WTC11 (cell line): Measurements from ENCODE around the gene P3H4. TPM values are rescaled to one million over a fixed set of nuclear protein-coding genes. Genes with fewer than 3 reads are reported as not detected.

Source experiments
- ARID4B ChIP-seq: sonication (generic); formaldehyde crosslinking; IDR thresholded peaks from 2 replicates; pipeline ENCODE4 v1.8.0; 2023; ENCODE audit warnings: missing genetic modification reagents, mild to moderate bottlenecking, borderline replicate concordance
- ATF1 ChIP-seq: sonication (generic); formaldehyde crosslinking; IDR thresholded peaks from 2 replicates; pipeline ENCODE4 v1.8.1; 2023; ENCODE audit warnings: mild to moderate bottlenecking, moderate library complexity, missing genetic modification reagents
- CBFB ChIP-seq: sonication (generic); formaldehyde crosslinking; IDR thresholded peaks from 2 replicates; pipeline ENCODE4 v1.8.1; 2022; ENCODE audit warnings: mild to moderate bottlenecking, low read depth, missing genetic modification reagents
- CREB1 ChIP-seq: sonication (generic); formaldehyde crosslinking; IDR thresholded peaks from 2 replicates; pipeline ENCODE4 v1.8.0; 2023; ENCODE audit warnings: mild to moderate bottlenecking, missing genetic modification reagents
- ERG ChIP-seq: fragments of 250-450 bp; sonication (Bioruptor Pico); IDR thresholded peaks from 2 replicates; pipeline ENCODE4 v1.8.0; 2021; ENCODE audit warnings: mild to moderate bottlenecking
- ETV6 ChIP-seq: sonication (generic); formaldehyde crosslinking; IDR thresholded peaks from 2 replicates; pipeline ENCODE4 v1.8.1; 2022; ENCODE audit warnings: mild to moderate bottlenecking, missing genetic modification reagents
- FOXK1 ChIP-seq: sonication (generic); formaldehyde crosslinking; IDR thresholded peaks from 2 replicates; pipeline ENCODE4 v1.8.0; 2022; ENCODE audit warnings: mild to moderate bottlenecking, moderate library complexity, missing genetic modification reagents
- GABPB1 ChIP-seq: sonication (generic); formaldehyde crosslinking; IDR thresholded peaks from 2 replicates; pipeline ENCODE4 v1.8.1; 2023; ENCODE audit warnings: mild to moderate bottlenecking, missing genetic modification reagents
- GRHL2 ChIP-seq: fragments of 250-450 bp; sonication (Bioruptor Pico); IDR thresholded peaks from 2 replicates; pipeline ENCODE4 v1.8.0; 2022; ENCODE audit warnings: mild to moderate bottlenecking, moderate library complexity; ENCODE audit not compliant: insufficient replicate concordance, severe bottlenecking
- HMGA2 ChIP-seq: fragments of 250-450 bp; sonication (Bioruptor Pico); IDR thresholded peaks from 2 replicates; pipeline ENCODE4 v1.4.0; 2021; ENCODE audit warnings: mild to moderate bottlenecking, moderate library complexity
- IRF1 ChIP-seq: sonication (generic); formaldehyde crosslinking; IDR thresholded peaks from 2 replicates; pipeline ENCODE4 v1.8.0; 2023; ENCODE audit warnings: missing genetic modification reagents
- JUN ChIP-seq: sonication (generic); formaldehyde crosslinking; IDR thresholded peaks from 2 replicates; pipeline ENCODE4 v1.8.0; 2023; ENCODE audit warnings: mild to moderate bottlenecking, missing genetic modification reagents
- KAT7 ChIP-seq: sonication (generic); formaldehyde crosslinking; IDR thresholded peaks from 2 replicates; pipeline ENCODE4 v1.8.1; 2023; ENCODE audit warnings: missing genetic modification reagents, mild to moderate bottlenecking, borderline replicate concordance
- NFATC4 ChIP-seq: fragments of 250-450 bp; sonication (Bioruptor Pico); IDR thresholded peaks from 2 replicates; pipeline ENCODE4 v1.9.0; 2021; ENCODE audit warnings: mild to moderate bottlenecking
- PREB ChIP-seq: sonication (generic); formaldehyde crosslinking; IDR thresholded peaks from 2 replicates; pipeline ENCODE4 v1.8.1; 2022; ENCODE audit warnings: mild to moderate bottlenecking, missing genetic modification reagents, moderate library complexity, borderline replicate concordance
- PRRX2 ChIP-seq: fragments of 250-450 bp; sonication (Bioruptor Pico); IDR thresholded peaks from 2 replicates; pipeline ENCODE4 v1.8.0; 2021; ENCODE audit warnings: mild to moderate bottlenecking
- RELA ChIP-seq: sonication (generic); formaldehyde crosslinking; IDR thresholded peaks from 2 replicates; pipeline ENCODE4 v1.8.1; 2022; ENCODE audit warnings: missing genetic modification reagents, mild to moderate bottlenecking, borderline replicate concordance
- RORB ChIP-seq: fragments of 250-450 bp; sonication (Bioruptor Pico); IDR thresholded peaks from 2 replicates; pipeline ENCODE4 v1.9.0; 2021; ENCODE audit warnings: mild to moderate bottlenecking
- TEAD4 ChIP-seq: sonication (generic); formaldehyde crosslinking; IDR thresholded peaks from 2 replicates; pipeline ENCODE4 v1.8.0; 2022; ENCODE audit warnings: mild to moderate bottlenecking, missing genetic modification reagents
- ZNF138 ChIP-seq: sonication (generic); formaldehyde crosslinking; conservative IDR thresholded peaks from 2 replicates; pipeline ENCODE4 v1.8.1; 2022; ENCODE audit warnings: mild to moderate bottlenecking, moderate library complexity, missing genetic modification reagents
- ZNF219 ChIP-seq: sonication (generic); formaldehyde crosslinking; IDR thresholded peaks from 2 replicates; pipeline ENCODE4 v1.8.0; 2023; ENCODE audit warnings: missing genetic modification reagents, mild to moderate bottlenecking, borderline replicate concordance
- ZNF232 ChIP-seq: sonication (generic); formaldehyde crosslinking; IDR thresholded peaks from 2 replicates; pipeline ENCODE4 v1.8.0; 2022; ENCODE audit warnings: mild to moderate bottlenecking, missing genetic modification reagents
- ZNF317 ChIP-seq: sonication (generic); formaldehyde crosslinking; IDR thresholded peaks from 2 replicates; pipeline ENCODE4 v1.8.1; 2023; ENCODE audit warnings: low read depth, mild to moderate bottlenecking, moderate library complexity, missing genetic modification reagents, borderline replicate concordance
- ZNF396 ChIP-seq: fragments of 250-450 bp; sonication (Bioruptor Pico); IDR thresholded peaks from 2 replicates; pipeline ENCODE4 v1.8.0; 2021; ENCODE audit warnings: mild to moderate bottlenecking, moderate library complexity, borderline replicate concordance
- total RNA-seq: library from RNA; stranded (reverse); gene quantifications from 3 replicates; pipeline ENCODE4 v1.2.3, GENCODE V29; 2021
- TF ChIP-seq, protein P1 (sequence below): sonication (generic); formaldehyde crosslinking; IDR thresholded peaks from 2 replicates; pipeline ENCODE4 v1.8.1; 2022; ENCODE audit warnings: low read depth, missing genetic modification reagents, borderline replicate concordance
- TF ChIP-seq, protein P2 (sequence below): fragments of 250-450 bp; sonication (Bioruptor Pico); IDR thresholded peaks from 2 replicates; pipeline ENCODE4 v1.9.0; 2021; ENCODE audit warnings: mild to moderate bottlenecking, borderline replicate concordance

Gene P3H4
- total RNA-seq, 1 experiment from 2014 or later: 32.1 TPM

- TF ChIP-seq CBFB (CRISPR knock-in tag) (0 out of 2 replicates have a peak, but pooled peaks have one; percentile 65), FOXK1 (CRISPR knock-in tag) (no peak; the same call in 1 of the 2 replicates), HMGA2 (CRISPR knock-in tag) (no peak), NFATC4 (CRISPR knock-in tag) (no peak), PRRX2 (no peak), ATF1 (CRISPR knock-in tag) (no peak), ZNF232 (CRISPR knock-in tag) (peak; percentile 38; the same call in 1 of the 2 replicates), CREB1 (no peak), ZNF219 (CRISPR knock-in tag) (no peak), TEAD4 (CRISPR knock-in tag) (no peak), JUN (CRISPR knock-in tag) (no peak), PREB (CRISPR knock-in tag) (no peak), ZNF396 (CRISPR knock-in tag) (no peak), ZNF317 (no peak), ETV6 (CRISPR knock-in tag) (no peak), KAT7 (CRISPR knock-in tag) (no peak), ZNF138 (CRISPR knock-in tag) (no peak), RELA (CRISPR knock-in tag) (no peak), ERG (CRISPR knock-in tag) (no peak), IRF1 (CRISPR knock-in tag) (no peak), GABPB1 (CRISPR knock-in tag) (peak; percentile 43), RORB (no peak), ARID4B (no peak), GRHL2 (CRISPR knock-in tag) (no peak)
- TF ChIP-seq, protein P1, sequence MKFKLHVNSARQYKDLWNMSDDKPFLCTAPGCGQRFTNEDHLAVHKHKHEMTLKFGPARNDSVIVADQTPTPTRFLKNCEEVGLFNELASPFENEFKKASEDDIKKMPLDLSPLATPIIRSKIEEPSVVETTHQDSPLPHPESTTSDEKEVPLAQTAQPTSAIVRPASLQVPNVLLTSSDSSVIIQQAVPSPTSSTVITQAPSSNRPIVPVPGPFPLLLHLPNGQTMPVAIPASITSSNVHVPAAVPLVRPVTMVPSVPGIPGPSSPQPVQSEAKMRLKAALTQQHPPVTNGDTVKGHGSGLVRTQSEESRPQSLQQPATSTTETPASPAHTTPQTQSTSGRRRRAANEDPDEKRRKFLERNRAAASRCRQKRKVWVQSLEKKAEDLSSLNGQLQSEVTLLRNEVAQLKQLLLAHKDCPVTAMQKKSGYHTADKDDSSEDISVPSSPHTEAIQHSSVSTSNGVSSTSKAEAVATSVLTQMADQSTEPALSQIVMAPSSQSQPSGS (CRISPR knock-in tag): no peak
- TF ChIP-seq, protein P2, sequence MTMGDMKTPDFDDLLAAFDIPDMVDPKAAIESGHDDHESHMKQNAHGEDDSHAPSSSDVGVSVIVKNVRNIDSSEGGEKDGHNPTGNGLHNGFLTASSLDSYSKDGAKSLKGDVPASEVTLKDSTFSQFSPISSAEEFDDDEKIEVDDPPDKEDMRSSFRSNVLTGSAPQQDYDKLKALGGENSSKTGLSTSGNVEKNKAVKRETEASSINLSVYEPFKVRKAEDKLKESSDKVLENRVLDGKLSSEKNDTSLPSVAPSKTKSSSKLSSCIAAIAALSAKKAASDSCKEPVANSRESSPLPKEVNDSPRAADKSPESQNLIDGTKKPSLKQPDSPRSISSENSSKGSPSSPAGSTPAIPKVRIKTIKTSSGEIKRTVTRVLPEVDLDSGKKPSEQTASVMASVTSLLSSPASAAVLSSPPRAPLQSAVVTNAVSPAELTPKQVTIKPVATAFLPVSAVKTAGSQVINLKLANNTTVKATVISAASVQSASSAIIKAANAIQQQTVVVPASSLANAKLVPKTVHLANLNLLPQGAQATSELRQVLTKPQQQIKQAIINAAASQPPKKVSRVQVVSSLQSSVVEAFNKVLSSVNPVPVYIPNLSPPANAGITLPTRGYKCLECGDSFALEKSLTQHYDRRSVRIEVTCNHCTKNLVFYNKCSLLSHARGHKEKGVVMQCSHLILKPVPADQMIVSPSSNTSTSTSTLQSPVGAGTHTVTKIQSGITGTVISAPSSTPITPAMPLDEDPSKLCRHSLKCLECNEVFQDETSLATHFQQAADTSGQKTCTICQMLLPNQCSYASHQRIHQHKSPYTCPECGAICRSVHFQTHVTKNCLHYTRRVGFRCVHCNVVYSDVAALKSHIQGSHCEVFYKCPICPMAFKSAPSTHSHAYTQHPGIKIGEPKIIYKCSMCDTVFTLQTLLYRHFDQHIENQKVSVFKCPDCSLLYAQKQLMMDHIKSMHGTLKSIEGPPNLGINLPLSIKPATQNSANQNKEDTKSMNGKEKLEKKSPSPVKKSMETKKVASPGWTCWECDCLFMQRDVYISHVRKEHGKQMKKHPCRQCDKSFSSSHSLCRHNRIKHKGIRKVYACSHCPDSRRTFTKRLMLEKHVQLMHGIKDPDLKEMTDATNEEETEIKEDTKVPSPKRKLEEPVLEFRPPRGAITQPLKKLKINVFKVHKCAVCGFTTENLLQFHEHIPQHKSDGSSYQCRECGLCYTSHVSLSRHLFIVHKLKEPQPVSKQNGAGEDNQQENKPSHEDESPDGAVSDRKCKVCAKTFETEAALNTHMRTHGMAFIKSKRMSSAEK (CRISPR knock-in tag): no peak
Measured at GRCh38 chr17:41812381-41813151, 817 bp upstream of the P3H4 start, which contains the start of gene FKBP10 (continued).
